Activated B cell treated with CpG ODN at 0.5 μM for 24 hours (primary cell): ENCODE measurements around the gene LMNA. TPM values are rescaled to one million over a fixed set of nuclear protein-coding genes. Genes with fewer than 3 reads are reported as not detected.

ENCODE experiments used
- ATAC-seq: fragments of 200-7000 bp; cut with Tn5 transposase; one replicate; pipeline ENCODE4 v1.10.0; 2021; ENCODE audit warnings: low read depth, mild to moderate bottlenecking, moderate library complexity
- CTCF ChIA-PET: fragments of 350-600 bp; sonication (Branson Sonifier 250); formaldehyde crosslinking; loops from one replicate; lab custom pipeline; 2021; ENCODE audit warnings: antibody characterized with exemption; lab: Charles Lee
- POLR2A ChIA-PET: fragments of 350-600 bp; sonication (Branson Sonifier 250); formaldehyde crosslinking; loops from one replicate; lab custom pipeline; 2021; ENCODE audit warnings: antibody characterized with exemption; lab: Charles Lee
- DNase-seq: peaks from one replicate; pipeline ENCODE4 v3.0.0; 2022
- H3K27ac Mint-ChIP-seq: one replicate; pipeline ENCODE4 v1.8.0; 2020; ENCODE audit warnings: mixed read lengths
- H3K27me3 Mint-ChIP-seq: one replicate; pipeline ENCODE4 v1.8.0; 2021; ENCODE audit warnings: mixed read lengths
- H3K36me3 Mint-ChIP-seq: one replicate; pipeline ENCODE4 v1.8.0; 2021; ENCODE audit warnings: low read depth, mixed read lengths
- H3K4me1 Mint-ChIP-seq: one replicate; pipeline ENCODE4 v1.8.0; 2021; ENCODE audit warnings: mixed read lengths
- H3K4me3 Mint-ChIP-seq: one replicate; pipeline ENCODE4 v1.8.0; 2020; ENCODE audit warnings: mild to moderate bottlenecking, mixed read lengths
- H3K9me3 Mint-ChIP-seq: one replicate; pipeline ENCODE4 v1.8.0; 2020; ENCODE audit warnings: mixed read lengths
- CTCF ChIP-seq: fragments of 200-600 bp; IDR thresholded peaks from one replicate; pipeline ENCODE4 v1.8.0; 2022; ENCODE audit warnings: antibody characterized with exemption, mild to moderate bottlenecking
- intact Hi-C: fragments of 100-400 bp; cut with micrococcal nuclease; formaldehyde crosslinking; loops from one replicate; pipeline ENCODE4 v1.15.1; 2024
- total RNA-seq: library from RNA; stranded (reverse); gene quantifications from 2 replicates; pipeline ENCODE4 v1.2.3, GENCODE V29; 2022

LMNA gene
- total RNA-seq, 1 donor from 2014 or later = 47.5 TPM

- ChIA-PET CTCF (no interaction called here), POLR2A (no interaction called here)
- ATAC-seq = no peak
- Mint-ChIP-seq H3K9me3 (no peaks in the 10 kb centered on the region), H3K27ac (no peak overlapping the region), H3K4me3 (peak overlapping the region; percentile 71), H3K4me1 (peaks cover 21% of the 10 kb centered on the region), H3K27me3 (peaks cover 14% of the 10 kb centered on the region), H3K36me3 (no peaks in the 10 kb centered on the region)
- no peak for DNase-seq
- no peak for TF ChIP-seq CTCF
- intact Hi-C loops = loop anchor here (5.0 kb wide), 1 partner anchor 256 kb away; the partner anchor contains the start of genes CCT3 and TSACC
Observed at GRCh38 chr1:156081180-156081916, 33.2 kb upstream of the LMNA start.

GRCh38 chr1:156081917-156082308 lies 32.6 kb upstream of the LMNA start:
- H3K27ac Mint-ChIP-seq = no peak overlapping the region
- peaks cover 14% of the 10 kb centered on the region for H3K27me3 Mint-ChIP-seq
- no peak for TF ChIP-seq CTCF
- peak overlapping the region; percentile 89 for H3K4me3 Mint-ChIP-seq
- intact Hi-C loops = loop anchor here (1.0 to 5.0 kb wide), 2 partner anchors 28 to 255 kb away; partner anchors contain the start of genes CCT3, LAMTOR2 and TSACC
- CTCF ChIA-PET = no interaction called here
- POLR2A ChIA-PET = interaction anchor here (1.2 kb wide), 1 partner anchor 131 kb away, joined by 3 read pairs; the partner anchor contains the start of gene PMF1
- ATAC-seq = no peak
- no peak for DNase-seq
- H3K36me3 Mint-ChIP-seq = no peaks in the 10 kb centered on the region
- H3K4me1 Mint-ChIP-seq = peaks cover 19% of the 10 kb centered on the region
- H3K9me3 Mint-ChIP-seq = no peaks in the 10 kb centered on the region

GRCh38 chr1:156082309-156083091 lies 32.0 kb upstream of the LMNA start, which contains the start of gene MEX3A:
Gene MEX3A, minus strand, starts transcription at chr1:156082465. Its CDS starts 467 bp downstream, at chr1:156081998.
- ChIA-PET CTCF (interaction anchor here (0.8 kb wide), 1 partner anchor 47 kb away, joined by 3 read pairs; no protein-coding TSS in a partner anchor), POLR2A (interaction anchor here (1.2 kb wide), 1 partner anchor 130 kb away, joined by 3 read pairs; the partner anchor contains the start of gene PMF1)
- ATAC-seq (peak; percentile 88), DNase-seq (peak; percentile 66)
- Mint-ChIP-seq H3K27me3 (peaks cover 14% of the 10 kb centered on the region), H3K4me1 (peaks cover 16% of the 10 kb centered on the region), H3K4me3 (peak within 1 kb of the TSS; percentile 89), H3K9me3 (no peaks in the 10 kb centered on the region), H3K27ac (no peak within 1 kb of the TSS), H3K36me3 (no peaks in the 10 kb centered on the region)
- no peak for TF ChIP-seq CTCF
- intact Hi-C loops = loop anchor here (1.0 to 5.0 kb wide), 2 partner anchors 28 to 255 kb away; partner anchors contain the start of genes CCT3, LAMTOR2 and TSACC

- ChIA-PET POLR2A (no interaction called here), CTCF (interaction anchor here (1.1 to 1.4 kb wide), 3 partner anchors 30 to 141 kb away, joined by 3 to 4 read pairs (median 3); no protein-coding TSS in a partner anchor)
- ATAC-seq = no peak
- H3K9me3 Mint-ChIP-seq = no peaks in the 10 kb centered on the region
- H3K27me3 Mint-ChIP-seq = peaks cover 16% of the 10 kb centered on the region
- H3K27ac Mint-ChIP-seq = no peak overlapping the region
- no peak for DNase-seq
- no peak for TF ChIP-seq CTCF
- peak overlapping the region; percentile 80 for H3K4me3 Mint-ChIP-seq
- intact Hi-C loops = loop anchor here (5.0 kb wide), 1 partner anchor 253 kb away; the partner anchor contains the start of genes CCT3 and TSACC
- no peaks in the 10 kb centered on the region for H3K36me3 Mint-ChIP-seq
- peaks cover 14% of the 10 kb centered on the region for H3K4me1 Mint-ChIP-seq
Observed at GRCh38 chr1:156083800-156084790, 30.4 kb upstream of the LMNA start.
